Panc1 (cell line): Measurements from ENCODE around the gene MUCL3.

Experiments used
- POLR2AphosphoS5 ChIP-seq: IDR thresholded peaks from 2 replicates; pipeline ENCODE4 v1.6.1; 2012; ENCODE audit warnings: mild to moderate bottlenecking, low read depth, low read length, moderate library complexity
- SIN3A ChIP-seq: IDR thresholded peaks from 2 replicates; pipeline ENCODE4 v1.6.1; 2012; ENCODE audit warnings: low read depth, mild to moderate bottlenecking, low read length, moderate library complexity, borderline replicate concordance; ENCODE audit not compliant: insufficient read depth
- TCF7L2 ChIP-seq: IDR thresholded peaks from 2 replicates; pipeline ENCODE4 v1.6.1; 2011; ENCODE audit warnings: mild to moderate bottlenecking, low read depth, low read length, inconsistent platforms
- TF ChIP-seq, protein P1 (sequence below), 2 experiments: IDR thresholded peaks; 2 replicates each; pipeline ENCODE4 v1.6.1; 2011 to 2012; ENCODE audit warnings: low read depth in 2 of 2, control low read depth in 1 of 2, low read length in 1 of 2, mild to moderate bottlenecking in 1 of 2, moderate library complexity in 1 of 2; ENCODE audit not compliant: insufficient read depth in 1 of 2
- TF ChIP-seq, protein P2 (sequence below): fragments of 450-650 bp; IDR thresholded peaks from 2 replicates; pipeline ENCODE4 v1.5.1; 2017; ENCODE audit warnings: mild to moderate bottlenecking

DNA sequence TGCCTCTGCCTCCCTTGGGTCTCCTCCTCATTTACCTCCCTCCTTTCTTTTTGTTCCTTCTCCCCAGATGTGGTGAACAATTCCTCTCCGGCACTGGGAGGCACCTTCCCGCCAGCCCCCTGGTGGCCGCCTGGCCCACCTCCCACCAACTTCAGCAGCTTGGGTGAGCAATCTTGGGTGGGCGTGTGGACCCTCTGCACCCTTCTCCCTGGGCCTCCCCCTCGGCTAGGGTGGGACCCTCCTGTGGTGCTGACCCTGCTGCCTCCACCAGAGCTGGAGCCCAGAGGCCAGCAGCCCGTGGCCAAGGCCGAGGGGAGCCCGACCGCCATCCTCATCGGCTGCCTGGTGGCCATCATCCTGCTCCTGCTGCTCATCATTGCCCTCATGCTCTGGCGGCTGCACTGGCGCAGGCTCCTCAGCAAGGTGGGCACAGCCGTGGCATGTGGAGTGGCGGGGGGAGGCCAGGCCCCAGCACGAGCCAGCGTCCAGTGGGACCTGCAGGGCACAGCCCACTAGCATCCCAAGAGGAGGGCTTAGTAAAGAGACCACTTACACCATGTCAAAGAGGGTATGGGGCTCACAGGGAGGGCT lies 47.7 kb upstream of the MUCL3 start:
- TF ChIP-seq, protein P1, sequence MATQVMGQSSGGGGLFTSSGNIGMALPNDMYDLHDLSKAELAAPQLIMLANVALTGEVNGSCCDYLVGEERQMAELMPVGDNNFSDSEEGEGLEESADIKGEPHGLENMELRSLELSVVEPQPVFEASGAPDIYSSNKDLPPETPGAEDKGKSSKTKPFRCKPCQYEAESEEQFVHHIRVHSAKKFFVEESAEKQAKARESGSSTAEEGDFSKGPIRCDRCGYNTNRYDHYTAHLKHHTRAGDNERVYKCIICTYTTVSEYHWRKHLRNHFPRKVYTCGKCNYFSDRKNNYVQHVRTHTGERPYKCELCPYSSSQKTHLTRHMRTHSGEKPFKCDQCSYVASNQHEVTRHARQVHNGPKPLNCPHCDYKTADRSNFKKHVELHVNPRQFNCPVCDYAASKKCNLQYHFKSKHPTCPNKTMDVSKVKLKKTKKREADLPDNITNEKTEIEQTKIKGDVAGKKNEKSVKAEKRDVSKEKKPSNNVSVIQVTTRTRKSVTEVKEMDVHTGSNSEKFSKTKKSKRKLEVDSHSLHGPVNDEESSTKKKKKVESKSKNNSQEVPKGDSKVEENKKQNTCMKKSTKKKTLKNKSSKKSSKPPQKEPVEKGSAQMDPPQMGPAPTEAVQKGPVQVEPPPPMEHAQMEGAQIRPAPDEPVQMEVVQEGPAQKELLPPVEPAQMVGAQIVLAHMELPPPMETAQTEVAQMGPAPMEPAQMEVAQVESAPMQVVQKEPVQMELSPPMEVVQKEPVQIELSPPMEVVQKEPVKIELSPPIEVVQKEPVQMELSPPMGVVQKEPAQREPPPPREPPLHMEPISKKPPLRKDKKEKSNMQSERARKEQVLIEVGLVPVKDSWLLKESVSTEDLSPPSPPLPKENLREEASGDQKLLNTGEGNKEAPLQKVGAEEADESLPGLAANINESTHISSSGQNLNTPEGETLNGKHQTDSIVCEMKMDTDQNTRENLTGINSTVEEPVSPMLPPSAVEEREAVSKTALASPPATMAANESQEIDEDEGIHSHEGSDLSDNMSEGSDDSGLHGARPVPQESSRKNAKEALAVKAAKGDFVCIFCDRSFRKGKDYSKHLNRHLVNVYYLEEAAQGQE (IDR thresholded peaks at IDR 0.05; ENCODE audit: insufficient read depth in 1 of 2, low read depth in 2 of 2, low read length in 1 of 2): no peak
- TF ChIP-seq POLR2AphosphoS5 (no peak), TCF7L2 (no peak), SIN3A (no peak)
- TF ChIP-seq, protein P2, sequence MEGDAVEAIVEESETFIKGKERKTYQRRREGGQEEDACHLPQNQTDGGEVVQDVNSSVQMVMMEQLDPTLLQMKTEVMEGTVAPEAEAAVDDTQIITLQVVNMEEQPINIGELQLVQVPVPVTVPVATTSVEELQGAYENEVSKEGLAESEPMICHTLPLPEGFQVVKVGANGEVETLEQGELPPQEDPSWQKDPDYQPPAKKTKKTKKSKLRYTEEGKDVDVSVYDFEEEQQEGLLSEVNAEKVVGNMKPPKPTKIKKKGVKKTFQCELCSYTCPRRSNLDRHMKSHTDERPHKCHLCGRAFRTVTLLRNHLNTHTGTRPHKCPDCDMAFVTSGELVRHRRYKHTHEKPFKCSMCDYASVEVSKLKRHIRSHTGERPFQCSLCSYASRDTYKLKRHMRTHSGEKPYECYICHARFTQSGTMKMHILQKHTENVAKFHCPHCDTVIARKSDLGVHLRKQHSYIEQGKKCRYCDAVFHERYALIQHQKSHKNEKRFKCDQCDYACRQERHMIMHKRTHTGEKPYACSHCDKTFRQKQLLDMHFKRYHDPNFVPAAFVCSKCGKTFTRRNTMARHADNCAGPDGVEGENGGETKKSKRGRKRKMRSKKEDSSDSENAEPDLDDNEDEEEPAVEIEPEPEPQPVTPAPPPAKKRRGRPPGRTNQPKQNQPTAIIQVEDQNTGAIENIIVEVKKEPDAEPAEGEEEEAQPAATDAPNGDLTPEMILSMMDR: no peak
